GM20000 (cell line): ENCODE measurements around the gene MYOCOS.
"Not testable (repeated sequence)": the region's sequence is repeated elsewhere in the genome, so short reads cannot be mapped to it uniquely, and the experiment has no call there.

Experiments used
- DNase-seq: peaks from one replicate; pipeline ENCODE4 v3.0.0; 2012; ENCODE audit warnings: low spot score
- TF ChIP-seq, protein P1 (sequence below): IDR thresholded peaks from 2 replicates; pipeline ENCODE4 v1.5.1; 2012; ENCODE audit warnings: mild to moderate bottlenecking, control low read depth; ENCODE audit errors: extremely low read depth, missing control alignments

MYOCOS gene

GRCh38 chr1:171606402-171606941 is 15.6 kb upstream of the MYOCOS start:
- TF ChIP-seq, protein P1, sequence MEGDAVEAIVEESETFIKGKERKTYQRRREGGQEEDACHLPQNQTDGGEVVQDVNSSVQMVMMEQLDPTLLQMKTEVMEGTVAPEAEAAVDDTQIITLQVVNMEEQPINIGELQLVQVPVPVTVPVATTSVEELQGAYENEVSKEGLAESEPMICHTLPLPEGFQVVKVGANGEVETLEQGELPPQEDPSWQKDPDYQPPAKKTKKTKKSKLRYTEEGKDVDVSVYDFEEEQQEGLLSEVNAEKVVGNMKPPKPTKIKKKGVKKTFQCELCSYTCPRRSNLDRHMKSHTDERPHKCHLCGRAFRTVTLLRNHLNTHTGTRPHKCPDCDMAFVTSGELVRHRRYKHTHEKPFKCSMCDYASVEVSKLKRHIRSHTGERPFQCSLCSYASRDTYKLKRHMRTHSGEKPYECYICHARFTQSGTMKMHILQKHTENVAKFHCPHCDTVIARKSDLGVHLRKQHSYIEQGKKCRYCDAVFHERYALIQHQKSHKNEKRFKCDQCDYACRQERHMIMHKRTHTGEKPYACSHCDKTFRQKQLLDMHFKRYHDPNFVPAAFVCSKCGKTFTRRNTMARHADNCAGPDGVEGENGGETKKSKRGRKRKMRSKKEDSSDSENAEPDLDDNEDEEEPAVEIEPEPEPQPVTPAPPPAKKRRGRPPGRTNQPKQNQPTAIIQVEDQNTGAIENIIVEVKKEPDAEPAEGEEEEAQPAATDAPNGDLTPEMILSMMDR = no peak
- no peak for DNase-seq

GRCh38 chr1:171610385-171610784 is 11.7 kb upstream of the MYOCOS start:
- TF ChIP-seq, protein P1 = no peak
- DNase-seq = no peak

GRCh38 chr1:171611306-171611705 is 10.7 kb upstream of the MYOCOS start:
- DNase-seq = no peak
- TF ChIP-seq, protein P1 = no peak

DNA sequence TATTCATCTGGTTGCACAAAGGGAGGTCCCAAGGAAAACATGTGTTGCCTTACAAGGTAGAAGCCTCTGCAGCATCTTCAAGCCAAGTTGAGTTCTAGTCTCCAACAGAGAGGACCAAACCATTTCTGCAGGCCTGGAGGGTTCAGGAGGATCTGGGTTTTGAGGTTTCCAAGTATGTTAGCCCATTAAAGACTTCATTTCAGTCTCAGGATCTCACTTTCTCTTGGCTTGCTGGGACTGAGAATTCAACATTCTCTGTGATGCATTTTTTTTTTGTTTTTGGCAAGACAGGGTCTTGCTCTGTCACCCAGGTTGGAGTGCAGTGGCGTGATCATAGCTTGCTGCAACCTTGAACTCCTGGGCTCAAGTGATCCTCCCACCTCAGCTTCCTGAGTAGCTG is 8.8 kb upstream of the MYOCOS start:
- DNase-seq = no peak
- TF ChIP-seq, protein P1 = no peak

- not testable (repeated sequence) for DNase-seq
Observed at GRCh38 chr1:171615122-171615906, 6.7 kb upstream of the MYOCOS start.

DNA sequence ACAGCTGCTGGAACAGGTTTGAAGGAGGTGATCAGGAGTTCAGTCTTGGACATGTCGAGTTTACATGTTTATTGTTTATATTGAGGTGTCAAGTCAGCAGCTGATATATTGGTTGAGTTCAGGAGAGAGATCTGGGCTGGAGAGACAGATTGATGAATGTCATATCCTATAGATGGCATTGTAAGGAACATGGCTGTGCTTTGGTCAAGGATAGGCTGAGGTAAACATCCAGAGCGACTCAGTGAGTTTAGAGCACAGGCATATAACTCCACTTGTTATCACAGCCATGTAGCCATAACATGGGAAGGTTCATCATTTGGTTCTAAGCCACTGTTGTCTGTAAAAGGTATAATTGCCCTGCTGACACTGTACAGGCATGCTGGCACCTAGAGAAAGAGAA is 5.5 kb upstream of the MYOCOS start:
- TF ChIP-seq, protein P1 = no peak

GRCh38 chr1:171623651-171624331 is 1.7 kb downstream of the MYOCOS start:
- DNase-seq = no peak
- TF ChIP-seq, protein P1 = no peak

More for the DNA sequence above, 5.5 kb upstream of the MYOCOS start:
- no peak for DNase-seq
